Thyroid gland (tissue), 4 donors: ENCODE measurements around the gene C8G. TPM values are rescaled to one million over a fixed set of nuclear protein-coding genes. Genes with fewer than 3 reads are reported as not detected.

Source experiments
- DNase-seq, 2 donors: peaks; one replicate each; pipeline ENCODE4 v3.0.0-alpha.2; 2019
- H3K27ac ChIP-seq, 3 donors: fragments of 200-600 bp; sonication (generic); 1 replicate in 2 of 3; 2 replicates in 1 of 3; pipeline ENCODE4 v1.5.1; 2016 to 2019; ENCODE audit warnings: mild to moderate bottlenecking in 1 of 3, moderate library complexity in 1 of 3
- H3K27me3 ChIP-seq: fragments of 200-600 bp; sonication (generic); one replicate; pipeline ENCODE4 v1.5.1; 2019
- H3K36me3 ChIP-seq, 2 donors: fragments of 200-600 bp; sonication (generic); one replicate each; pipeline ENCODE4 v1.5.1; 2016 to 2019
- H3K4me1 ChIP-seq, 2 donors: fragments of 200-600 bp; sonication (generic); one replicate each; pipeline ENCODE4 v1.5.1; 2017 to 2019
- H3K4me3 ChIP-seq, 3 donors: fragments of 200-600 bp; sonication (generic); replicated peaks in 1 of 3; 1 replicate in 2 of 3; 2 replicates in 1 of 3; pipeline ENCODE4 v1.5.1; 2016; ENCODE audit warnings: mild to moderate bottlenecking in 1 of 3
- H3K9me3 ChIP-seq: fragments of 200-600 bp; sonication (generic); one replicate; pipeline ENCODE4 v1.5.1; 2017
- POLR2A ChIP-seq, 2 donors: fragments of 450-650 bp; IDR thresholded peaks; one replicate each; pipeline ENCODE4 v1.6.1; 2017; ENCODE audit warnings: antibody characterized with exemption in 2 of 2, mild to moderate bottlenecking in 2 of 2, moderate library complexity in 1 of 2
- WGBS, 2 donors: methylation state at CpG; one replicate each; pipeline ENCODE4 v1.1.5; 2017; 5-methylcytosine and 5-hydroxymethylcytosine counted together
- intact Hi-C: fragments of 100-400 bp; cut with DNase I; formaldehyde crosslinking; loops from one replicate; pipeline ENCODE4 v1.15.1; 2023
- total RNA-seq, 4 donors: library from RNA; depleted of rRNA; stranded (reverse); fragments of >200 nt; gene quantifications; one replicate each; pipeline ENCODE4 v1.2.3, GENCODE V29; 2016
- TF ChIP-seq, protein P1 (sequence below), 6 experiments: fragments of 200-600 bp in 3 of 6; fragments of 450-650 bp in 3 of 6; sonication (generic) in 3 of 6; IDR thresholded peaks; one replicate each; pipeline ENCODE4 v1.5.1; 2016 to 2019; ENCODE audit warnings: antibody characterized with exemption in 6 of 6, mild to moderate bottlenecking in 2 of 6, inconsistent platforms in 1 of 6, moderate library complexity in 1 of 6

C8G gene
- total RNA-seq, 4 donors from 2014 or later: 1.8 TPM; not detected in 3

- no peak for DNase-seq
- H3K27ac ChIP-seq: no peak overlapping the region
- intact Hi-C loops: no loop called here
- TF ChIP-seq POLR2A (IDR thresholded peaks at IDR 0.05): no peak
- TF ChIP-seq, protein P1, sequence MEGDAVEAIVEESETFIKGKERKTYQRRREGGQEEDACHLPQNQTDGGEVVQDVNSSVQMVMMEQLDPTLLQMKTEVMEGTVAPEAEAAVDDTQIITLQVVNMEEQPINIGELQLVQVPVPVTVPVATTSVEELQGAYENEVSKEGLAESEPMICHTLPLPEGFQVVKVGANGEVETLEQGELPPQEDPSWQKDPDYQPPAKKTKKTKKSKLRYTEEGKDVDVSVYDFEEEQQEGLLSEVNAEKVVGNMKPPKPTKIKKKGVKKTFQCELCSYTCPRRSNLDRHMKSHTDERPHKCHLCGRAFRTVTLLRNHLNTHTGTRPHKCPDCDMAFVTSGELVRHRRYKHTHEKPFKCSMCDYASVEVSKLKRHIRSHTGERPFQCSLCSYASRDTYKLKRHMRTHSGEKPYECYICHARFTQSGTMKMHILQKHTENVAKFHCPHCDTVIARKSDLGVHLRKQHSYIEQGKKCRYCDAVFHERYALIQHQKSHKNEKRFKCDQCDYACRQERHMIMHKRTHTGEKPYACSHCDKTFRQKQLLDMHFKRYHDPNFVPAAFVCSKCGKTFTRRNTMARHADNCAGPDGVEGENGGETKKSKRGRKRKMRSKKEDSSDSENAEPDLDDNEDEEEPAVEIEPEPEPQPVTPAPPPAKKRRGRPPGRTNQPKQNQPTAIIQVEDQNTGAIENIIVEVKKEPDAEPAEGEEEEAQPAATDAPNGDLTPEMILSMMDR (IDR thresholded peaks at IDR 0.05): no peak
- H3K36me3 ChIP-seq: no peaks in the 10 kb centered on the region
- no peaks in the 10 kb centered on the region for H3K9me3 ChIP-seq
- H3K4me3 ChIP-seq: no peak overlapping the region
- 86 to 96% methylated on average over 18 to 26 of the region's 29 CpGs for whole genome bisulfite sequencing, 2 donors
- no peaks in the 10 kb centered on the region for H3K27me3 ChIP-seq
- peaks cover 7 to 13% of the 10 kb centered on the region in 2 donors for H3K4me1 ChIP-seq
Observed at GRCh38 chr9:136973618-136974617, 28.9 kb downstream of the C8G start.

GRCh38 chr9:136974817-136975535, 29.9 kb downstream of the C8G start:
- no peak overlapping the region for H3K27ac ChIP-seq
- no peaks in the 10 kb centered on the region for H3K36me3 ChIP-seq
- intact Hi-C loops: no loop called here

DNA sequence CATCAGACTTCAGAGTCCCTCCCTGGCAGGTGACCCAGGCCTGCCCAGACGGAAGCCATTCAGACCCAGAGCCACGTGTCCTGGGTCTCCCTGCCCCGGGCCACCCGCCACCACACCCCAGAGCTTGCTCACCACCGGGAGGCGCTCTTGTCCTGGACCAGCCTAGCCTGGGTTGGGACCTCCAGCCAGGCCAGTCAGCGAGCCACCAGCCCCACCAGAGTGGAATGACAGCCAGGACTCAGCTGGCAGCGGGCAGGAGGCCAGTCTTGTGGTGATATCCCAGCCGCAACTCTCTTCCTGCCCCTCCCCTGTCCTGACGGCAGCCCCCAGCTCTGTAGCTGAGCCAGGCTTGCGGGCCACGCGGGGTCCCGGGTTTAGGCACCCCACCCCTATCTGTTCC, 30.6 kb downstream of the C8G start:
- H3K36me3 ChIP-seq: no peaks in the 10 kb centered on the region
- no peak for DNase-seq
- H3K9me3 ChIP-seq: no peaks in the 10 kb centered on the region
- H3K4me1 ChIP-seq: peaks cover 7 to 13% of the 10 kb centered on the region in 2 donors
- H3K4me3 ChIP-seq: no peak overlapping the region
- no peak for TF ChIP-seq POLR2A (IDR thresholded peaks at IDR 0.05)
- TF ChIP-seq, protein P1 (IDR thresholded peaks at IDR 0.05): peak in 1 of 6 experiments; percentile 13
- 76 to 78% methylated on average over 8 to 10 of the region's 14 CpGs for WGBS, 2 donors
- no peak overlapping the region for H3K27ac ChIP-seq
- intact Hi-C loops: no loop called here
- H3K27me3 ChIP-seq: no peaks in the 10 kb centered on the region

More at GRCh38 chr9:136974817-136975535, 29.9 kb downstream of the C8G start:
- Histone ChIP-seq H3K4me1 (peaks cover 7 to 13% of the 10 kb centered on the region in 2 donors), H3K4me3 (no peak overlapping the region), H3K9me3 (no peaks in the 10 kb centered on the region), H3K27me3 (no peaks in the 10 kb centered on the region)
- no peak for TF ChIP-seq POLR2A (IDR thresholded peaks at IDR 0.05)
- TF ChIP-seq, protein P1 (IDR thresholded peaks at IDR 0.05): no peak
- 68 to 76% methylated on average over 6 to 13 of the region's 15 CpGs for WGBS, 2 donors
- DNase-seq: no peak

- Histone ChIP-seq H3K4me3 (peak within 1 kb of the TSS in 1 of 3 donors; percentile 30), H3K9me3 (no peaks in the 10 kb centered on the region), H3K27ac (no peak within 1 kb of the TSS), H3K4me1 (peaks cover 7 to 13% of the 10 kb centered on the region in 2 donors), H3K27me3 (no peaks in the 10 kb centered on the region), H3K36me3 (no peaks in the 10 kb centered on the region)
- 71 to 96% methylated on average over 4 to 8 of the region's 10 CpGs for WGBS, 2 donors
- TF ChIP-seq, protein P1 (IDR thresholded peaks at IDR 0.05): no peak
- no peak for TF ChIP-seq POLR2A (IDR thresholded peaks at IDR 0.05)
- intact Hi-C loops: no loop called here
- no peak for DNase-seq
Observed at GRCh38 chr9:136977223-136977622, 32.2 kb downstream of the C8G start, which contains the start of gene PTGDS. PTGDS (plus strand) TSS chr9:136977504; CDS start chr9:136977579, 75 bp downstream.
